ENCODE measurements around the gene PRKAR2B.
"Not testable (repeated sequence)": the region's sequence is repeated elsewhere in the genome, so short reads cannot be mapped to it uniquely, and the experiment has no call there.

The PRKAR2B gene

GRCh38 chr7:107029061-107029763 lies 15.3 kb upstream of the PRKAR2B start:
- no peak for DNase-seq

- no peak for DNase-seq
Observed at GRCh38 chr7:107029764-107030286, 14.7 kb upstream of the PRKAR2B start.

- no peak for DNase-seq
Observed at GRCh38 chr7:107032050-107032449, 12.5 kb upstream of the PRKAR2B start.

GRCh38 chr7:107032720-107033438 lies 11.6 kb upstream of the PRKAR2B start:
- no peak for DNase-seq

GRCh38 chr7:107034553-107034952 lies 10.0 kb upstream of the PRKAR2B start:
- no peak for DNase-seq

GRCh38 chr7:107035446-107035845 lies 9.1 kb upstream of the PRKAR2B start:
- DNase-seq: no peak

- DNase-seq: no peak
Observed at GRCh38 chr7:107036535-107036934, 8.0 kb upstream of the PRKAR2B start.

- DNase-seq: no peak
Observed at GRCh38 chr7:107037717-107038603, 6.5 kb upstream of the PRKAR2B start.

GRCh38 chr7:107039199-107039900 lies 5.2 kb upstream of the PRKAR2B start:
- no peak for DNase-seq

- no peak for DNase-seq
Observed at GRCh38 chr7:107041097-107041496, 3.4 kb upstream of the PRKAR2B start.

GRCh38 chr7:107041764-107042163 lies 2.7 kb upstream of the PRKAR2B start:
- DNase-seq: not testable (repeated sequence)

- not testable (repeated sequence) for DNase-seq
Observed at GRCh38 chr7:107042326-107042910, 2.1 kb upstream of the PRKAR2B start.

GRCh38 chr7:107043491-107043890 lies 1.0 kb upstream of the PRKAR2B start:
- DNase-seq: no peak

- no peak for DNase-seq
Observed at GRCh38 chr7:107043921-107044346, 571 bp upstream of the PRKAR2B start.

GRCh38 chr7:107045195-107045960 lies 873 bp downstream of the PRKAR2B start:
- peak in 1 of 2 experiments; percentile 10 for DNase-seq

GRCh38 chr7:107045980-107046379 lies 1.5 kb downstream of the PRKAR2B start:
- no peak for DNase-seq

- DNase-seq: no peak
Observed at GRCh38 chr7:107046491-107047259, 2.2 kb downstream of the PRKAR2B start.

- DNase-seq: no peak
Observed at GRCh38 chr7:107047902-107048782, 3.6 kb downstream of the PRKAR2B start.

- DNase-seq: no peak
Observed at GRCh38 chr7:107048783-107049418, 4.4 kb downstream of the PRKAR2B start.
